Activated CD8-positive, alpha-beta memory T cell treated with anti-CD3 and anti-CD28 coated beads, Interleukin-2, amount 10 ng/mL, durations not matched to agents 7 days and 5 days (primary cell): ENCODE measurements around the gene SLC7A6OS. TPM values are rescaled to one million over a fixed set of nuclear protein-coding genes. Genes with fewer than 3 reads are reported as not detected.

Experiments
- ATAC-seq: fragments of 150-1000 bp; cut with Tn5 transposase; one replicate; pipeline ENCODE4 v1.10.0; 2021; ENCODE audit warnings: moderate library complexity
- CTCF ChIA-PET: fragments of 350-600 bp; sonication (Branson Sonifier 250); formaldehyde crosslinking; loops from one replicate; lab custom pipeline; 2021; ENCODE audit warnings: antibody characterized with exemption; lab: Charles Lee
- DNase-seq: peaks from one replicate; pipeline ENCODE4 v3.0.0-alpha.2; 2020
- H3K27ac Mint-ChIP-seq: one replicate; pipeline ENCODE4 v1.8.0; 2021; ENCODE audit warnings: mild to moderate bottlenecking, mixed read lengths
- H3K27me3 Mint-ChIP-seq: one replicate; pipeline ENCODE4 v1.8.0; 2021; ENCODE audit warnings: mixed read lengths
- H3K36me3 Mint-ChIP-seq: one replicate; pipeline ENCODE4 v1.8.0; 2021; ENCODE audit warnings: mild to moderate bottlenecking, mixed read lengths
- H3K4me1 Mint-ChIP-seq: one replicate; pipeline ENCODE4 v1.8.0; 2021; ENCODE audit warnings: mixed read lengths
- H3K4me3 Mint-ChIP-seq: one replicate; pipeline ENCODE4 v1.8.0; 2021; ENCODE audit warnings: mild to moderate bottlenecking, moderate library complexity, mixed read lengths
- H3K9me3 Mint-ChIP-seq: one replicate; pipeline ENCODE4 v1.8.0; 2022; ENCODE audit warnings: low read depth, mixed read lengths
- total RNA-seq, 2 experiments: library from RNA; stranded (reverse); gene quantifications; one replicate each; pipeline ENCODE4 v1.2.3, GENCODE V29; 2021

The SLC7A6OS gene
- total RNA-seq, 2 experiments from 2014 or later = 29.8 to 30.8 TPM

DNA sequence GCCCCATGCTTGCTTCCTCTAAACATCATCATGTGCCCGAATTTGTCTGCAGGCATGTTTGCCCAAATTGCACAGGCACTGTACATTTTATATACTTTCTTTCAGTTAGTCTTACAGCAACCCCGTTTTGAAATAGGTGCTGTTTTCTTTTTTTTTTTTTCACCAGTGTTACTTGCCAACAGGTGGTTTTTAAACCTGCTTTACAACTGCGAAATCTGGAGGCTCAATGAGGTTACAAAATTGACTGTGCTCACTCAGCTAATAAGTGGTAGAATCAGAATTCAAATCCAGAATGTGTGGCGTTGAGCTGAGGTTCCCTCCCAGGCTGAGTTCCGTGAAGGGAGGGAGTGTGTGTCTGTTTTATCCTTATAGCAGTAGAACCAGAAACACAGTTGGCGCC lies 59.8 kb downstream of the SLC7A6OS start:
- Mint-ChIP-seq H3K9me3 (no peaks in the 10 kb centered on the region), H3K27ac (no peak overlapping the region)
- CTCF ChIA-PET = interaction anchor here (0.9 to 6.9 kb wide), 5 partner anchors 8 to 81 kb away, joined by 3 to 51 read pairs (median 4); partner anchors contain the start of gene SLC7A6

GRCh38 chr16:68249371-68249770 lies 61.4 kb downstream of the SLC7A6OS start:
- peaks cover 19% of the 10 kb centered on the region for H3K4me1 Mint-ChIP-seq
- H3K4me3 Mint-ChIP-seq = no peak overlapping the region
- DNase-seq (no peak), ATAC-seq (no peak)
- no peaks in the 10 kb centered on the region for H3K27me3 Mint-ChIP-seq
- no peak overlapping the region for H3K27ac Mint-ChIP-seq
- H3K36me3 Mint-ChIP-seq = peaks cover 5% of the 10 kb centered on the region
- CTCF ChIA-PET = interaction anchor here (0.6 to 6.9 kb wide), 3 partner anchors 13 to 289 kb away, joined by 3 to 51 read pairs (median 3); partner anchors contain the start of gene SLC7A6
- H3K9me3 Mint-ChIP-seq = no peaks in the 10 kb centered on the region

More for the DNA sequence above, 59.8 kb downstream of the SLC7A6OS start:
- no peaks in the 10 kb centered on the region for H3K27me3 Mint-ChIP-seq
- peaks cover 10% of the 10 kb centered on the region for H3K4me1 Mint-ChIP-seq
- DNase-seq (no peak), ATAC-seq (no peak)
- peaks cover 5% of the 10 kb centered on the region for H3K36me3 Mint-ChIP-seq
- no peak overlapping the region for H3K4me3 Mint-ChIP-seq

Other genes with a start within 250 kb of the SLC7A6OS start
- 100 to 1,000 TPM; 176 to 183 TPM for gene NFATC3, start 225.6 kb downstream of the SLC7A6OS start, total RNA-seq
- not detected for gene ESRP2, start 74.8 kb downstream of the SLC7A6OS start, total RNA-seq
- gene PLA2G15, start 65.6 kb downstream of the SLC7A6OS start, total RNA-seq = 1 to 10 TPM; 8.4 to 9.3 TPM
- gene SLC7A6, start 46.4 kb downstream of the SLC7A6OS start, total RNA-seq = 10 to 100 TPM; 73.3 to 99.5 TPM
- 10 to 100 TPM; 60.9 to 73.9 TPM for gene PRMT7, start 73 bp upstream of the SLC7A6OS start, total RNA-seq
- 1 to 10 TPM; 7.7 to 7.9 TPM for gene SMPD3, start 137.6 kb upstream of the SLC7A6OS start, total RNA-seq
- 10 to 100 TPM; 28.8 to 32.1 TPM for gene ZFP90, start 228.3 kb upstream of the SLC7A6OS start, total RNA-seq